Fibroblast of villous mesenchyme (primary cell): ENCODE results near the gene DTX3L. TPM values are rescaled to one million over a fixed set of nuclear protein-coding genes. Genes with fewer than 3 reads are reported as not detected.

Source experiments
- DNase-seq: peaks from one replicate; pipeline ENCODE4 v3.0.0-alpha.2; 2010; ENCODE audit warnings: low read depth
- H3K4me3 ChIP-seq: 2 replicates; pipeline ENCODE4 v1.5.1; 2011; ENCODE audit warnings: low read depth, mild to moderate bottlenecking, low read length
- CTCF ChIP-seq: IDR thresholded peaks from 2 replicates; pipeline ENCODE4 v1.5.1; 2012; ENCODE audit warnings: low read depth, mild to moderate bottlenecking, low read length; ENCODE audit not compliant: insufficient read depth
- total RNA-seq: library from RNA; depleted of rRNA; stranded (reverse); fragments of >200 nt; gene quantifications from 2 replicates; pipeline ENCODE4 v1.2.3, GENCODE V29; 2012

Gene DTX3L
- total RNA-seq, 1 donor, result 36.7 TPM

GRCh38 chr3:122546151-122546550 is 18.0 kb upstream of the DTX3L start:
- no peak overlapping the region for H3K4me3 ChIP-seq
- no peak for TF ChIP-seq CTCF
- no peak for DNase-seq

GRCh38 chr3:122548076-122548475 is 16.1 kb upstream of the DTX3L start:
- H3K4me3 ChIP-seq, result no peak overlapping the region
- DNase-seq, result no peak
- TF ChIP-seq CTCF, result no peak

- DNase-seq, result no peak
- H3K4me3 ChIP-seq, result no peak overlapping the region
- no peak for TF ChIP-seq CTCF
Measured at GRCh38 chr3:122548619-122549018, 15.5 kb upstream of the DTX3L start.

- no peak for TF ChIP-seq CTCF
- DNase-seq, result no peak
- no peak overlapping the region for H3K4me3 ChIP-seq
Measured at GRCh38 chr3:122553171-122553570, 11.0 kb upstream of the DTX3L start.

- peak; percentile 45 for DNase-seq
- TF ChIP-seq CTCF, result no peak
- no peak overlapping the region for H3K4me3 ChIP-seq
Measured at GRCh38 chr3:122555275-122556071, 8.7 kb upstream of the DTX3L start.

GRCh38 chr3:122557356-122557755 is 6.8 kb upstream of the DTX3L start:
- DNase-seq, result no peak
- TF ChIP-seq CTCF, result no peak
- H3K4me3 ChIP-seq, result no peak overlapping the region

GRCh38 chr3:122558605-122559004 is 5.5 kb upstream of the DTX3L start:
- no peak for TF ChIP-seq CTCF
- DNase-seq, result no peak
- no peak overlapping the region for H3K4me3 ChIP-seq
